Fibroblast of peridontal ligament (primary cell): ENCODE data around the gene CHRDL2.
A peak's percentile ranks its signal among the peaks of the same experiment; 100 is the strongest.

Experiments used
- DNase-seq: peaks from one replicate; pipeline ENCODE4 v3.0.0-alpha.2; 2010; ENCODE audit errors: extremely low read depth

CHRDL2 gene

DNA sequence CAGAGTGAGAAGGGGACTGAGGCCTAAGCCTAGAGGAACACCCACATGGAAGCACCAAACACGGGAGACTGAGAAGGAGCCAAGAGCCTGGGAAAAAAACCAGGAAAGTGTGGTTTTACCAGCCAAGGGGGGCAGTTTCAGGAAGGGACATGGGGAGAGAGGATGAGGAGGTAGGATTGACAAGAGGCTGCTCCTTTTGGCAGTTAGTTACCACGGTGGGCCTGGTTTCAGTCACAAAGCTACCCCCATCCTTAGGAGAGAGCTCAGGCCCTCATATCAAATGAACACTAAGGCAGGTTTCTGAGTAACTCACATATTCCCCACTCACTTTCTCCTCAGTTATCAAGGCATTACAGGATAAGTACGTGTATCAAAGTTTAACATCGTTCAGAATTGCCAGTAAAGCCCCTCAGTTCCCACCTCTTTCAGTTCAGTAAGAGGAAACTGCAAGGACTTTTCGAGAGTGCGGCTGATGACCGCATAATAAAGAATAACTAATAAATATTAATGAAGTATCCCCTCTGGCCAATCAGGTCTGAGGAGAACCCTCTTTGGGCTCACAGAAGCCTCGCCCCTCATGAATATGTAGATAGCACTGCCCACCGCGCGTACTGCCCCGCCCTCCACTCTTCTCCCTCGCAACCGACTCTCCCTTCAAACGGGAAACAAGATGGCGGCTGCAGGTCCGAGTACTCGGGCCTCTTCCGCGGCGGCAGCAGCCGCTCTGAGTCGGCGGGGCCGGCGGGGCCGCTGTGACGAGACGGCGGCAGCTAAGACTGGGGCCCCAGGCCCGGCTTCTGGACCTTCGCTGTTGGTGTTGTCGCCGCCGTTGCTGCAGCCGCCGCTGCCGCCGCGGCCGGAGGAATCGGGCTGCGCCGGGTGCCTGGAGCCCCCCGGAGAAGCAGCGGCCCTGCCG, 17.2 kb upstream of the CHRDL2 start, which contains the start of gene RNF169:
Gene RNF169 (plus strand): TSS at position 639 of the 916 bp plus-strand sequence. CDS start 32 bp downstream, at position 671.
- peak; percentile 91 for DNase-seq

DNA sequence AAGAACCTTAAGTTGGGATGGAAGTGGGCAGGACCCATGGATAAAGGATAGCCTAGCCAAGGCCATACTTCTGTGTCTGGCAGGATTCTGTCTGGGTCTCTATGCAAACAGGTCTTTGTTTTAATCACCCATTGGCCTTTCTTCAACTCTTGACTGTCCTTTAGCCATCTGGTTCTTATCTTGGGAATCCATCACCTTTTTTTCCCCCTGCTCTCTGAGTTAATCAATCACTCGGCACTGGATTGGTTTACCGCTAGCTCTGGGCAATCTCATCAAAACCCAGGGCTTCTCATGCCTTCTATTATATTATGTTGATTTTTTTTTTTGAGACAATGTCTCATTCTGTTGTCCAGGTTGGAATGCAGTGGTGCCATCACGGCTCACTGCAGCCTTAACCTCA, 15.6 kb upstream of the CHRDL2 start:
- DNase-seq = no peak

DNA sequence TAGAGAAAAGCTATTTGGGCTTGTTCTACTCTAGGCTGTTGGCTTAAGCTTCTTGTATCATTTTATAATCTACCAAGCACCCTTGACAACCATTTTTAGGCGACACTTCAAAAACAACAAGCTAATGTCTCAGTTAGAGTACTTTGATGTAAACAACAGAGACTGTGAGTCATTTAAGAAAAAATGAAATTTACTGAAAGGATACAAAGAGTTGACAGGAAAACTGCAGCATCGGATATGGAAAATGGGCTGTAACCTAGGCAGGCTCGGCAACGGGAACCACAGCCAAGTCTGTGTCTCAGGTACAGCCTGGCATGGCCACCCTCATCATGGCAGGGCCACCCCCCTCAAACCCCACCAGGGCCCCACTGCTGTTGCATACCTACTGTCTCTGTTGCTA, 13.1 kb upstream of the CHRDL2 start:
- no peak for DNase-seq

DNA sequence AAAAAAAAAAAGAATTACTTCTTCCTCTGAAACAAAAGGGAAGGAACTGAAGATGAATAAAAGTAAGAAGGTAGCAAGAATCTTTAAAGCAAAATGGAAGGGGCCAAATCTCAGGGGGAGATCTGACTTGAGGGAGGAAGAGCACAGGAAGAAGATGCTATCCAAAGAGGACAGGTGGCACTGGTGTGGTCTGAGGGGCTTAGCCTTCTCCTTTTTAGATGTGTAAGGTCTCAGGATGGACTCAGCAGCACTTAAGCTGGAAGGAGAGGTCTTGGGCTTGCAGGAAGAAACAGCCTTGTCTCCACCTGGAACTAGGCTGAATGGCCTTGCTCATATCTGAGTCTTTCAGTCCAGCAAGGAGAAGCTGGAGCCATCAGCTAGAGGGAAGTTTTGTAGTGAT, 12.4 kb upstream of the CHRDL2 start:
- no peak for DNase-seq

DNA sequence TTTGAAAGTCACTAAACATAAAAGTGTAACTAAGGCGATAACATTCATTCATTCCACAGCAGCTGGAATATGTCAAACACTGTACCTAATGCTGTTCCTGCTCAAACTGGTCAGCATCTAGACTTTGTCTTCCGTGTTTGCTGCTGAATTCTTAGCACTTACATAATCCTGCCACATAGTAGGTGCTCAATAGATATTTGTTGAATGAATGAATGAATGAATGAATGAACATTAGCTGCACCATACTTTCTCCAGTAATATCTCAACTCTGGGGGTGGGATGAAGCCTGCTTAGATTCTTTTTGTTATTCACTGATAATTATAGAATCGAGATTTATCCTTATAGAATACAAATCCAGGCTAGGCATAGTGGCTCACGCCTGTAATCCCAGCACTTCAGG, 10.8 kb upstream of the CHRDL2 start:
- no peak for DNase-seq

DNA sequence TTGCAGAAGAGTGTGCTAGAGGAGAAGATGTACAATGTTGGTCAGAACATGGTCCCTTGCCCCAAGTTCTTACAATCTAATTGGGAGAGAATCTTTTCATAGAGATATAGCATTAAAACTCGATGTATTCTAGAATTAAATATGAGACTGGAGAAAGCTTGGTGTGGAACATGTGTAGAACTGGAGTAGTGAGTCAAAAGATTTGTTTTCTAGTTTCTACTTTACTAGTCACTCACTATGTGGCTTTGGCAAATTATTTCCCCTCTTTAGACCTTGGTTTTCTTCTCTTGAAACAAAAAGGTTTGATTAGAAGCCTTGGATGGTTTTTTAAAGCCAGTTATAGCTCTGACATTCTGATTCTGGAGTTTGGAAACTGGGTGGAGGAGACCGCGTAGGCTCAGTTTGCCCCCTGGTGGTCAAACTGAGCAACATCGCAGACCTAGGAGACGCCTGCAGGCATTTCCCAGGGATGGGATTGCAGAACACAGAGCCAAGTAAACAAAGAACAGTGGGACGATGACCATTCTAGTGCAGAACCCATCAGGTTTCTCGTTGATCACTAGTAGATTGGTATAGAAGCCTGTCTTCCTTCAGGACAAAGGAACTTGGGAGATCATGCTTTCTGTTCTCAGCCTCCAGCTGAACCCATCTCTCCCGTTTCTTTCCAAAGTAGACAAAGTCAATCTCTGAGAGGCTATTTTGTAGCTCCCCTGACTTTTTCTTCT, 8.5 kb upstream of the CHRDL2 start:
- peak; percentile 75 for DNase-seq

DNA sequence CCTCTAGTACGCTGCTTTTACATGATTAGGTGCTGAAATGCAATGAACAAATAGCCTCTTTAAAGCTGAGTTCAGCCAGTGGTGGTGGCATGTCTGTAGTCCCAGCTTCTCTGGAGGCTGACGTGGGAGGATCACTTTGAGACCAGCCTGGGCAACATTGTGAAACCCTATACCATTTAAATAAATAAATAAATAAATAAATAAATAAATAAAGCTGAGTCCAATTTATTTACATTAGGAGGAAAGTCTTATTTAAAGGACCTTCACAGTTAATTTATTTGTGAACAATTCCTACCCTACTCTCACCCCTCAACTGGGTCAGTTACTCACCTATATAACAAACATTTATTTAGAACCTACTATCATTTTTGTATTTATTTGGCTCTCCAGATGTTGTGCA, 4.8 kb upstream of the CHRDL2 start:
- DNase-seq = no peak

DNA sequence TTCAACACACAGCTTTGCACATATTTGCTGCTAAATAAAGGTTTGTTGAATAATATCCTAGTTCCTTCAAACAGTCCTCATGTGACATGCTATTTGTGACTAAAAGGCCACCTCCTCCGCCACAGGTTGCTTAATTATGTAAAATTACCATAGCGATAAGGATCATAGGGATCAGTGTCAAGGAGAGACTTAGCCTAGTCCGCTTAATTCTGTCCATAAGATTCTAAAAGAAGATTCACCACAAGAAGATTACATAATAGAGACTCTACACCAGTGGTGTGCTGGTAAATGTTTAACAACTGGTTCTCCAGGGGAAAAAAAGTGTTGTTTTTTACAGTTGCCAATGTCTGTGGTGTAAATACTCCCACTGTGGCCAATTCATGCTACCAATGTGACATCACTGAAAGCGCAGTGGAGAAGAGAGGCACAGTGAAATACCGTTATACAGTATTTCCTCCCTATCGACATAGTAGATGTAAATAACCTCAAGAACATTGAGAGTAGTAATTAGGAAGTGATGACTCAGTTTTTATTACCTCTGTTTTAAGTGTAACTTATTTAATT, 4.2 kb upstream of the CHRDL2 start:
- DNase-seq = no peak

DNA sequence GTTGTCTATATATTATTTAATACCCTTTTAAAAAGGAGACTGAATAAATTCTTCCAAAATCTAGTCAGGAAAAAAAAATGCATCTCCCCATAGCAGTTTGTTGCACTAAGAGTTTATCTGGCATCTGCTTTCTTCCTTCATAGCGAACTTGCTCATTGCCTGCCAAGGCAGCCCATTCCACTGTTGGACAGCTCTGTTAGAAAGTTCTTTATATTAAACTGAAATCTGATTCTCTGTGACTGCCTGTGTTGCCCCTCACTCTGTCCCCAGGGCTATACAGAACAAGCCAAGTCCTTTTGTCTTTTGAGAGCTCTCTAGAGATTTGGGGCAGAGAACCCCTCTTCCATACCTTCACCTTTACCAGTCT, 3.3 kb upstream of the CHRDL2 start:
- DNase-seq = no peak

DNA sequence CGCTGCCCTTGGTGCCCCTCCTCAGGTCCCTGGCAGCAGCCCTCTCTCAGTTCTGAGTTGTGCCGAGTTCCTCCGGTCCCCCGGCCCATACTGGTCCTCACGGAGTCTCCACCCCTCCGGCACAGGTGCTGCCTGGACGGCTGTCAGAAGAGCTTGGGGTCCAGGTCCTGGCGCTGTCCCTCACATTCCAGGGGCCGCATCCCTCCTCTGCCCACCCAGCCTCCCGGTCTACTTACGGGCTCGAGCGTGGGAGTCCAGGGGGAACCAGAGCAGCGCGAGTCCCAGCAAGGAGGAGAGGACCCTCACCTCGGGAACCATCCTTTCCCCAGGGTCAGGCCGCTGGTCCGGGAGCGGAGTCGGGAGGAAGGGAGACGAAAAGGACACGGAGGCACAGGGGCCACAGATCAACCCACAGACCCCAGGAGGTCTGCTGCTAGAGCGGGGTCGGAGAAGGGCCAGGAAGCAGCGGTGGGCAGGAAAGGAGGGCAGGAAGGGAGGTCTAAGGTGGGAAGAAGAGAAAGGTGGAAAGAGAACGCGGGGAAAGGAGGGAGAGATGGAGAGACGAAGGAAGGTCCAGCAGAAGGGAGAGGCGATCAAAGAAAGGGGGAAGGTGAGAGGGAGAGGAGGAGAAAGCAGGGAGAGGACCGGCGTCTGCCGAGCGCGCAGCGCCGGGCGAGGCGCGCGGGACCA, 510 bp downstream of the CHRDL2 start:
- DNase-seq = no peak

DNA sequence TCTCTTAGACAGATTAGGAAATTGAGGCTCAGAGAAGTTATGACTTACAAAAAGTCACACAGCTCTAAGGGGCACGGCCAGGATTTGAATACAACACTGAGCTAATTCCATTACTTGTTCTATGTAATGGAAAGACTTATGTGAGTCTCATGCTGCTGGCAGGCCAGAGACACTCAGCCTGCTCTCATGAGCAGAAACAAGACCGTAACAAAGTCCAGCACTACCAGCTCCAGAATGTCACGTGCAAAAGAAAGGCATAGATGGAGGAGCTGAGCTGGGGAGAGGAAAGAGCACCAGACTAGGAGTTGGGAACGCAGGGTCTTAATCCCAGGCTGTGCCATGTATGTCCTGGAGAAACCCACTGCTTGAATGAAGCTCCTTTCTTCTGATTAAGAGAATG, 1.8 kb downstream of the CHRDL2 start:
- no peak for DNase-seq

DNA sequence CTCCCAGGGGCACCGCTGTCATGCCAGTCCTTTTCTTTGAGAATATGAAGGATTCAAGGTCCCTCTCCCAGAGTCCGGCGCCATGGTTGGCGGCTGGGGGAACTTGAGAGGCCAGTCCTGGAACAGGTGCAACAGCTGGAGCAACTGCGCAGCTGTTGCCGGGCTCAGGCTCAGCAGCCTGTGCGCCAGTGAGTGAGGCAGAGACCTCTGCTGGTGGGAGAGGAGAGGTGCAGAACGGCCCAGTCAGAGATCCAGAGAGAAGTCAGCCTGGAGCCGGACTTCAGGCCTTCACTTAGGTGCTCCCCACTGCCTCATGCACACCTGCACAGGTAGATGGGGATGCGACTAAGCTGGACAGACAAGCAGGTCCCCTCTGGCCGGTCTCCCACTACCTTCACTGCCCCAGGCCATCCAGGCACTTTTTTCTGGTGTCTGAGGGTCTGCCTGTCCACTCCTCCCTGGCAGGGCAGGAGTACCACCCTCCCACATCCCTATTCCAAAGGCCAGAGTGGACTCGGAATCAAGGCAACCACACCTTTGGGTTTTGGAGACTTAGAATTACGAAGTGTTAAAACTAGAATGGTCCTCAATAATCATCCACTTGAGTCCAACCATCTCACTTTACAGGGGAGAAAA, 4.6 kb downstream of the CHRDL2 start:
- DNase-seq = peak; percentile 68

DNA sequence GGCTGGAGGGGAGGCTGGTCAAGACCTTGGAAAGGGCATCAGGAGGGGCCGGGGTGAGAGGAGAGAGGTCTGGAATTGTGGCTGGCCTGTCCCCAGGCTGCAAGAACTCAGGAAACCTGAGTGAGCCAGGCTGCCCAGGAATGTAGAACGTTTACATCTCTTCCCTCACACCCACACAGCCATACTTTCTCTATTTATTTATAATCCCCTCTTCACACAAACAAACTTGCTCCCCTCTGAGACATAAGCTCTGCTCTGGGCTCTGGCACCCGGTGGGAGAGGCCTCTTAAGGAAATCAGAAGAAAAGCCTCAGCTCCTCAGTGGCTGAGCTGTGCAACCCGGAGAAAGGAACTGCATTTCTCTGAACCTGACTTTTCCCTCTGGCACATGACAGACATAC, 5.5 kb downstream of the CHRDL2 start:
- no peak for DNase-seq

DNA sequence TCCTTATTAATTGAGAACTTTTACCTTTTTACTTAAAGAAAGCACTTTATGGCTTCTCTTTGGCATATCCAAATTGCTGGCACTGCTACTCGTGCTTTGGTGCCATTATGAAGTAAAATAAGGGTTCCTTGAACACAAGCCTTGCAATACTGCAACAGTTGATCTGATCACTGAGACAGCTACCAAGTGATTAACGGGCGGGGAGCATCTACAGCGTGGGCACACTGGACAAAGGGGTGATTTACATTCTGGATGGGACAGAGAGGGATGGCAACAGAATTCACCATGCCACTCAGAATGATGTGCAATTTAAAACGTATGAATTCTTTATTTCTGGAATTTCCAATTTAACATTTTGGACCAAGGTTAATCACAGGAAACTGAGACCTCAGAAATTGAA, 7.7 kb downstream of the CHRDL2 start:
- DNase-seq = no peak

DNA sequence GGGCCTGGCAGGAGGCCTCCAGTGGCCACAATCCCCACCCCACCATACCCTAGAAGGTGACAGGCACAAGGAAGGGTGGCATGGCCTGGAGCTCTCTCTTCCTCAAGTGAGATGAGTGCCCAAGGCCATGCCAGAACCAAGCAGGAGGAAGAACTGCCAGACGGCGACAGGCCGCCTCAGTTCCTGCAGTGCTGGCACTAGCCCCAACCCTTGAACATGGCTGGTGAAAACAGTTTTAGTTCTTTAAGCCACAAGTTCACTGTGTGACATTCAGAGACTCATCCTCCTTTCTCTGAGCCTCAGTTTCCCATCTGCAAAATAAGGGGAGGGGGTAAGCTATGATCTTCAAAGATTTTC, 9.8 kb downstream of the CHRDL2 start:
- no peak for DNase-seq

DNA sequence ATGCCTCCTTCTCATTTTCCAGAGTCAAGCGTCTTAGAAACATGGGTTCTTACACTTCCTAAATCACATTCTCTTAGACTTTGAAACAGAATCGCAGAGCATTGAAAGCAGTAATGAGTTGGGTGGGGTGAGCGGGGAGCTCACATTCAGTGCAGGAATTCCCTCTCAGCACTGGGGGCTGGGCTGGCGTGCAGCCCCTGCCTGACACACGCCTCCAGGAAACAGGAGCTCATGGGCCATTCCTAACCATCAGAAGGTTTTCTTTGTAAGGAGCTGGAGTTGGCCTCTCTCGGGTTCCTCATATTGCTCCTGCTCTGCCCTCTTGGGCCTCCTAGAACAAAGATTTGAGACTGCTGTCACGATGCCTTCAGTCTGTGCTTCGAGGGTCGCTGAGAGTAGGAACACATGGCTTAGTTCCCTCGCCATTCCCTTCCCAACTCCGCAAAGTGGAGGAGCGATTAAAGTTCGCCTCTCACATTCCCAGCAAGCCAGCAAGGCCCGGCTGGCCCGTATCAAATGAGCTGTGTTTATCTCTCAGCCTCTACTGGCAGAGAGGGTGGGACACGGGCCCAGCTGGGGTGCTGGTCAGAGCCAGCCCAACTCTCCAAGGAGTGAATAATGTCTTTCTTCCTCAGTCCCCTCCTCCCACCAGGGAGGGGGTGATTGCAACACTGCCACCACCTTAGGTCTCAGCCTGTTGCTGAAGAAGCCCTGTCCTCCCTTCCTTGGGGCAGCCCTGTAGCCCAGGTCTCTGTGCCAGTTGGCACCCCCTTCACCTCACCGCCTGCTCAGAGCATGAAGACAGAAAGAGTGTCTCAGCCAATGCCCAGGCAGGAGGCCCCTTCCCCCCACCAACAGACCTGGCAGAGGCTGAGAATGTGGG, 10.4 kb downstream of the CHRDL2 start:
- DNase-seq = peak; percentile 30

DNA sequence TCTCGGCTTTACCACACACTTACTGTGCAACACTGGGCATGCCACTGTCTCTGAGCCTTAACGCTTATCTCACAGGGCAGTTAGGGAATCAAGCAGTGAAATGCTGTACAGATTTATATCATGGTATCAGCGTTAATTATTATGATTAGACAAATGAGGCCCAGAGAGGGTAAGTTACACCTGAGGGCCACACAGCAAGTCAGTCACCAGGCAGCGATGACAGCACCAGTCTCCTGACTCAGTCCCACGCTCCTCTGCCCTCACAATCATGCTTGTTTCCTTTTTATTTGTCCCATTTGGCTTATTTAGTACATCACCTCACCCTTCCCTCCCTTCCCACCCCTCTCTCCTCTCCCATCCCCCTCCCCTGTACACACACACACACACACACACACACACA, 12.2 kb downstream of the CHRDL2 start:
- DNase-seq = no peak

DNA sequence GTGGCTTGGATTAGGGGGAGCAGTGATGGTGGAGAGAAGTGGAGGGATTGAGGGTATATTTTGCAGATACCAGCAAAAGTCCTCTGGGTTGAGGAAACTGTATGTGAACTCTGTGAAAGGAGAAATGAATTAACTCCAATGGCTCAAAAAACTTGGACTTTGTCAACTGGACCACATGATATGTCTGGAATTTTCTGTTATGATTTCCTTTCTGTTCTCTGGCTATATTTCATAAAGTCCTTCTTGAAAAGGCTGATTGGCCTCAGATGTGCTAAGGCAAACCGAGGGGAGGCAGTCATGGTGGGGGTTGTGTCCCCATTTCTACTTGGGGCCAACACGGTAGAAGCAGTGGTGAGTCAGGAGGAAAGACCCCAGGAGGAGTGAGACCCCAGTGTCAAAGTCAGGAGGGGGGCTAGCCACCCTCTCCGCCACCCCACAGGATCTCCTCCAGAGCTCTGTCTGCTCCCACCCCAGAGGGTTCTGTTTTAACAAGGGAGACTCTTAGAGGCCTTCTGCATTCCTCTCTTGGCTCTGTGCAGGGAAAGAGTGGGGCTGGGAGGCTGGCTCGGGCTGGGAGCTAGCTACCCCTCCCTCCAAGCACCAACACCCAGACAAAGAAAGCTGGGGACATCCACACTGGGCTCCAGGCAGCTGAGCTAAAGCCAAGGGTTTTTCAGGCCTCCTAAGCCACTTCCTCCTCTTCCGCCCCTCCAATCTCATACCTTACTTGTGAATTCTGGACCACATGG, 13.8 kb downstream of the CHRDL2 start:
- peak; percentile 55 for DNase-seq

DNA sequence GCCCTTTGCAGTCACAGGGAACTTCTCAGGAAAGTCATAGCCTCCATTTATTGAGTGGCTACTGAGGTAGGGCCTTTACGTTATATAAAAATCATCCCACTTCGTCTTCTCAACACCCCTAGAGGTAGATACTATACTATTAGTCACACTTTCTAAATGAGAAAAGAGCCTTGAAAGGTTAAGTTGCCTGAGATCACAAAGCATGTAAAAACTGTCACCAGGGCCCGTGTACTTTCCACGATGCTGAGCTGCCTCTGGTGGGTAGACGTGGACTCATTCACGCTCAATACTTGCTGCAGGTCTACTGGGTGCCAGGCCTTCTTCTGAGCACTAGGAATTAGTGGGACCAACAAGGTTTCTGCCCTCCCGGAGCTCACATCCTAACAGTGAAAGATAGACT, 16.3 kb downstream of the CHRDL2 start:
- DNase-seq = no peak

DNA sequence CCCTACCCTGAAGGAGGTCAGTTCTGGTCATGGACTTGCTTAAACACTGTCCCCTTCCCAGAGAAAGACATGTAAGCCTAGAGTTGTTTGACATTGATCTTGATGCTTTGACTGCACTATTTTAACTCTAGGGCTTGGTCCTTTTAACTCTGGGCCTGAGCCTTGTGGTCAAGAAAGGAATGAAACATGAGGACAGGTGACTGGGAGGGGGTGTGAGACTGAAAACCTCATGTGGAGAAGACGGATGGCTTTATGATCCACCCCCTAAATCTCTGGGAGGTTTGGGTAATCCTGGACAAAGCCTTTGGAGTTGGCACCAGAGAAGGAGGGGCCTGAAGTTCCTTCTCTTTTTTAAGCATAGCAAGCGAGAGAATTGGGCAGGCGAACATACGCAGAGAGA, 17.5 kb downstream of the CHRDL2 start:
- DNase-seq = no peak
